Heart left ventricle (tissue), 16 donors: ENCODE results near the gene DLD. TPM values are rescaled to one million over a fixed set of nuclear protein-coding genes. Genes with fewer than 3 reads are reported as not detected.

Experiments used
- ATAC-seq, 4 donors: fragments of 200-7000 bp; cut with Tn5 transposase; one replicate each; pipeline ENCODE4 v1.9.1; 2020 to 2022; ENCODE audit warnings: moderate library complexity in 4 of 4, mild to moderate bottlenecking in 3 of 4, moderate number of reproducible peaks in 1 of 4
- DNase-seq, 5 donors: peaks; one replicate each; pipeline ENCODE4 v3.0.0-alpha.2; 2020
- H3K27ac ChIP-seq, 12 donors: fragments of 200-600 bp; sonication (generic) in 4 of 12; one replicate each; pipeline versions ENCODE4 v1.5.0 to v1.8.0; 2016 to 2022; ENCODE audit warnings: mild to moderate bottlenecking in 2 of 12
- H3K27me3 ChIP-seq, 9 donors: fragments of 200-600 bp; sonication (generic) in 2 of 9; one replicate each; pipeline versions ENCODE4 v1.5.1 to v1.8.0; 2016 to 2022; ENCODE audit warnings: mild to moderate bottlenecking in 3 of 9
- H3K36me3 ChIP-seq, 9 donors: fragments of 200-600 bp; sonication (generic) in 2 of 9; one replicate each; pipeline versions ENCODE4 v1.5.0 to v1.8.0; 2018 to 2022; ENCODE audit warnings: mild to moderate bottlenecking in 2 of 9
- H3K4me1 ChIP-seq, 12 donors: fragments of 200-600 bp; sonication (generic) in 4 of 12; one replicate each; pipeline versions ENCODE4 v1.5.0 to v1.8.0; 2016 to 2022; ENCODE audit warnings: mild to moderate bottlenecking in 3 of 12
- H3K4me3 ChIP-seq, 12 donors: fragments of 200-600 bp; sonication (generic) in 4 of 12; one replicate each; pipeline versions ENCODE4 v1.5.0 to v1.8.0; 2017 to 2022; ENCODE audit warnings: mild to moderate bottlenecking in 9 of 12, moderate library complexity in 4 of 12
- H3K9me3 ChIP-seq, 12 donors: fragments of 200-600 bp; sonication (generic) in 4 of 12; one replicate each; pipeline versions ENCODE4 v1.5.0 to v1.8.0; 2016 to 2022; ENCODE audit warnings: mild to moderate bottlenecking in 1 of 12
- POLR2A ChIP-seq, 2 donors: fragments of 450-650 bp; IDR thresholded peaks; one replicate each; pipeline ENCODE4 v1.6.1; 2017; ENCODE audit warnings: antibody characterized with exemption in 2 of 2, mild to moderate bottlenecking in 2 of 2, moderate library complexity in 2 of 2
- WGBS, 4 donors: extraction: QIAGEN DNeasy Blood & Tissue Kit in 2 of 4; methylation state at CpG; one replicate each; pipeline versions ENCODE4 v1.1.5 to v1.1.7; 2013 to 2018; 5-methylcytosine and 5-hydroxymethylcytosine counted together
- intact Hi-C, 10 donors: fragments of 100-400 bp; cut with DNase I; formaldehyde crosslinking; loops; one replicate each; pipeline versions ENCODE4 v1.11.1 to v1.14.2; 2022
- polyA plus RNA-seq, 2 donors: library from polyadenylated mRNA; stranded (reverse); fragments of 200-250 nt; gene quantifications; one replicate each; pipeline ENCODE4 v1.2.3, GENCODE V29; 2013
- total RNA-seq, 9 donors: library from RNA; depleted of rRNA in 2 of 9; stranded (reverse); fragments of >200 nt in 2 of 9; fragmentation: NEBNext Ultra II Directional in 3 of 9; extraction: Animal tissue kit (Norgen Biotek cat#: 25700) in 3 of 9; gene quantifications; one replicate each; pipeline versions ENCODE4 v1.1.0 to v1.2.4, GENCODE V29; 2016 to 2023
- TF ChIP-seq, protein P1 (sequence below), 12 donors: fragments of 200-600 bp; sonication (generic) in 4 of 12; IDR thresholded peaks; one replicate each; pipeline versions ENCODE4 v1.5.0 to v1.8.0; 2018 to 2022; ENCODE audit warnings: antibody characterized with exemption in 12 of 12, mild to moderate bottlenecking in 5 of 12
- donor health status: ischemic (EF 13 %, LVEDD 7.1; RV severe dilation, severe dysfunction).
- donor health status: healthy with polysubstance abuse.
- donor health status: DM: no; HTN: yes; CAD: no.
- donor health status: DM: no; HTN: no; CAD: no.
- donor health status: ischemic (EF 25% LVEDD 6.9; RV normal size, moderate dysfunction).
- donor health status: ischemic (EF 25% LVEDD 5.7; RV mildly dilated, moderate dysfunction).
- donor health status: healthy.
- donor health status: DM: yes; HTN: yes; CAD: no.
- donor health status: ischemic (EF 35%, LVEDD 5.7; RV mildly dilated, moderate dysfunction).
- donor health status: nonischemic (EF 11% LVEDD 7.7; RV severe dilation, severe dysfunction).
- donor health status: DM: yes; HTN: yes; CAD: no.
- donor health status: PGD.
- donor health status: ischemic (EF 29% LVEDD 5.4; RV normal size, mild dysfunction).
- donor health status: nonischemic (EF 23%, LVEDD 6.1; RV moderate dilation, normal function).

The DLD gene
- total and polyA plus RNA-seq, 11 donors: 55.3 to 426 (median 276) TPM

DNA sequence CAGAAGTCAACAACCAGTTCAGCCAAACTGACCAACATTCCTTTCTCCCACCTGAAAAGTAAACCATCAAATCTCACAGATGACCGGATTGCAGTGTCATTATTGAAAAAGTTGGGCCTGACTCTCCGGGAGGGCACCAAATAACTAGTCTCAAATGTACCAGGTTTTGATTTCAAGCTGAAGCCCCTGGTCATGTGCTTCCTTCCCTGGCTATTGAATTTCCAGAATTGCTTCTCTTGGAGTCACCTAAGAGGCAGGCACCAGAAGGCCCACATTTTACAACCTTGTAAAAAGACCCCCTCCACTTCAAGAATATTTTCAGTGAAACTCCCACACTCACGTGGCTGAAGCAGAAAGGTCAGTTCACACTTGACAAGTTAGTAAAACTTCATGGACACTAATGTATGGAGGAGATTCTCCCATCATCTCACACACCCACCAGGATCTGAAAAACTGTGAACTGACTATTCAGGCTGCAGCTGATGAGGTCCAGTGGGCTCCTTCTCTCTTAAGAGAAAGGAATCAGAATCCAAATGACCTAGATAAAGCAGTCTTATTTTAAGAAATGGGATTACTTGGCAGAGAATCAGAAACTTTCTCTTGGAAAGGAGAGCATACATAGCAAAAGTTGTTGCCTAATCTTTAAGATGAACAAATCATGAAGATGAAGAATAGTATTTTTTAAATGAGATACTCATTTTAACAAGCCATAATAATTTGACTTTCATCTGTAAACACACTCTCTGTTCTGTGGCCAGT is 53.6 kb downstream of the DLD start:
- Histone ChIP-seq H3K27ac (peak overlapping the region in 5 of 12 donors; percentile 8 to 64 (median 26)), H3K4me3 (no peak overlapping the region), H3K9me3 (no peaks in the 10 kb centered on the region), H3K27me3 (no peaks in the 10 kb centered on the region), H3K36me3 (peaks cover 0 to 90% (median 61%) of the 10 kb centered on the region in 9 donors), H3K4me1 (peaks cover 0 to 75% (median 51%) of the 10 kb centered on the region in 12 donors)
- ATAC-seq (no peak), DNase-seq (no peak)
- TF ChIP-seq, protein P1, sequence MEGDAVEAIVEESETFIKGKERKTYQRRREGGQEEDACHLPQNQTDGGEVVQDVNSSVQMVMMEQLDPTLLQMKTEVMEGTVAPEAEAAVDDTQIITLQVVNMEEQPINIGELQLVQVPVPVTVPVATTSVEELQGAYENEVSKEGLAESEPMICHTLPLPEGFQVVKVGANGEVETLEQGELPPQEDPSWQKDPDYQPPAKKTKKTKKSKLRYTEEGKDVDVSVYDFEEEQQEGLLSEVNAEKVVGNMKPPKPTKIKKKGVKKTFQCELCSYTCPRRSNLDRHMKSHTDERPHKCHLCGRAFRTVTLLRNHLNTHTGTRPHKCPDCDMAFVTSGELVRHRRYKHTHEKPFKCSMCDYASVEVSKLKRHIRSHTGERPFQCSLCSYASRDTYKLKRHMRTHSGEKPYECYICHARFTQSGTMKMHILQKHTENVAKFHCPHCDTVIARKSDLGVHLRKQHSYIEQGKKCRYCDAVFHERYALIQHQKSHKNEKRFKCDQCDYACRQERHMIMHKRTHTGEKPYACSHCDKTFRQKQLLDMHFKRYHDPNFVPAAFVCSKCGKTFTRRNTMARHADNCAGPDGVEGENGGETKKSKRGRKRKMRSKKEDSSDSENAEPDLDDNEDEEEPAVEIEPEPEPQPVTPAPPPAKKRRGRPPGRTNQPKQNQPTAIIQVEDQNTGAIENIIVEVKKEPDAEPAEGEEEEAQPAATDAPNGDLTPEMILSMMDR (IDR thresholded peaks at IDR 0.05): no peak
- no peak for TF ChIP-seq POLR2A (IDR thresholded peaks at IDR 0.05)
- intact Hi-C loops: loop anchor here in 1 of 10 donors (10.0 kb wide), 1 partner anchor 200 kb away; no protein-coding TSS in a partner anchor
- WGBS, 4 donors: 81 to 90% (median 82%) methylated on average over 3 of the region's 3 CpGs

DNA sequence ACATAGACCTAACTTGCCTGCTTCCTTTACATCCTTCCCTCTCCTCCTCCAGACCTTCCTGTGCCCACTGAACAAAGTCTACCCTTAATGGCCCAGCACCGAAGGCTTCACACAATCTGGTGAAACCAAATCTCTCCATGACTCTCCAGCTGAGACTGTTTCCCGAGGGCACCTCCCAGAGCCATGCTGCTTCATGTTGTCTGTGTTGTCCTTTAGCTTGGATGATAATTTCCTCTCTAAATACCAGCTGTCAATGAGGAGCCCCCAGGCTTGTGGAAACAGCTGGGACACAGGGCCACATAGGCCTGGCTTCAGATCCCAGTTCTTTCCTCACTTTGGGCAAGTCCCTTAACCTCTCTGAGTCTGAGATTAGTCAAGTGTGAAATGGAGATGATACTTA is 54.3 kb downstream of the DLD start:
- peak in 1 of 4 donors; percentile 9 for ATAC-seq
- WGBS, 4 donors: 74 to 87% (median 83%) methylated on average over 2 of the region's 2 CpGs
- H3K4me1 ChIP-seq: peaks cover 0 to 71% (median 46%) of the 10 kb centered on the region in 12 donors
- no peaks in the 10 kb centered on the region for H3K27me3 ChIP-seq
- H3K36me3 ChIP-seq: peaks cover 0 to 94% (median 53%) of the 10 kb centered on the region in 9 donors
- H3K4me3 ChIP-seq: no peak overlapping the region
- no peak for DNase-seq
- no peaks in the 10 kb centered on the region for H3K9me3 ChIP-seq
- TF ChIP-seq, protein P1 (IDR thresholded peaks at IDR 0.05): no peak
- TF ChIP-seq POLR2A (IDR thresholded peaks at IDR 0.05): no peak
- intact Hi-C loops: loop anchor here in 1 of 10 donors (10.0 kb wide), 1 partner anchor 199 kb away; no protein-coding TSS in a partner anchor
- H3K27ac ChIP-seq: peak overlapping the region in 6 of 12 donors; percentile 8 to 64 (median 33)

DNA sequence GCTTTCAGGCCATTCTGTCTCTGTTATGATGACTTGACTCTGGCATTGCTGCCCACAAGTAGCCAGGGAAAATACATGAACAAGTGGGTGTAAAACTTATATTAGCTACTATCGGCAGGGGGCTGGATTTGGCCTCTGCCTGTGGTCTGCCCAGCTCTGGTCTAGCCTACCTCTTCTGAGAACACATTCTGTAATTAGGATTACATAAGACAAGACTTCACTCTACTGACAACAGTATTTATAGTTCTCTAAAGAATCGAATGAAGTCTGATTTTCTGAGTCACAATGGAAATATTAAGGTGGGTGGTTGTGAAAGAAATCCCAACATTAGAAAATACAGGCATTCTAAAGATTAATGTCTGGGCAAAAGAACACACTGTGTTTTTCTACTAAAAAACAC is 55.5 kb downstream of the DLD start:
- H3K4me3 ChIP-seq: no peak overlapping the region
- ATAC-seq (peak in 2 of 4 donors; percentile 27 to 37), DNase-seq (no peak)
- H3K27me3 ChIP-seq: no peaks in the 10 kb centered on the region
- intact Hi-C loops: loop anchor here in 1 of 10 donors (10.0 kb wide), 1 partner anchor 198 kb away; no protein-coding TSS in a partner anchor
- WGBS, 4 donors: 45 to 52% (median 47%) methylated on average over 2 of the region's 2 CpGs
- peaks cover 0 to 63% (median 36%) of the 10 kb centered on the region in 12 donors for H3K4me1 ChIP-seq
- H3K9me3 ChIP-seq: no peaks in the 10 kb centered on the region
- peak overlapping the region in 4 of 12 donors; percentile 10 to 64 (median 16) for H3K27ac ChIP-seq
- TF ChIP-seq POLR2A (IDR thresholded peaks at IDR 0.05): no peak
- TF ChIP-seq, protein P1 (IDR thresholded peaks at IDR 0.05): no peak
- peaks cover 0 to 93% (median 50%) of the 10 kb centered on the region in 9 donors for H3K36me3 ChIP-seq

DNA sequence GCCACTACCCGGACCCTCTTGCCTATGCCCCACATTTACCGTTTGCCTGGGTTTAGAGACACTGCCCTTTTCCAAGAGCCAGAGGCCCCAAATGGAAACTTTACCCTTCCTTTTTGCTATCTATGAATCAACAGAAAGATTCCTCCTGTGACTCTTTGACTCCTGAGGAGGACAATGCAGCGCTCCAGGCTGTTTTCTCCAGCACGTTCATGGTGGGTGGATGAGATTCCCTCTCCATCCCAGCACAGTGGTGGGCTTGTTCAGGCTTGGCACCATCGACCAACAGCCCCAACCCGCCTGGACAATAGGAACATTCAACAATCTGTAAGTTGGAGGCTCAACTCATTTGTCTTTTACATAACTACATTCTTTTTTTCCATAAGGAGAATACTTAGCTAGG is 55.9 kb downstream of the DLD start:
- intact Hi-C loops: loop anchor here in 1 of 10 donors (10.0 kb wide), 1 partner anchor 198 kb away; no protein-coding TSS in a partner anchor
- H3K27ac ChIP-seq: peak overlapping the region in 5 of 12 donors; percentile 8 to 64 (median 13)
- 84 to 88% (median 87%) methylated on average over 6 of the region's 6 CpGs for WGBS, 4 donors

More for the DNA sequence above, 55.9 kb downstream of the DLD start:
- H3K4me1 ChIP-seq: peaks cover 0 to 63% (median 36%) of the 10 kb centered on the region in 12 donors
- peaks cover 0 to 97% (median 54%) of the 10 kb centered on the region in 9 donors for H3K36me3 ChIP-seq
- H3K27me3 ChIP-seq: no peaks in the 10 kb centered on the region
- DNase-seq: no peak
- ATAC-seq: no peak
- H3K4me3 ChIP-seq: no peak overlapping the region
- H3K9me3 ChIP-seq: no peaks in the 10 kb centered on the region
- TF ChIP-seq, protein P1 (IDR thresholded peaks at IDR 0.05): no peak
- TF ChIP-seq POLR2A (IDR thresholded peaks at IDR 0.05): no peak
